Activated naive CD8-positive, alpha-beta T cell (primary cell): Measurements from ENCODE around the gene SCARB1.

Experiments used
- H3K27ac Mint-ChIP-seq: one replicate; pipeline ENCODE4 v1.8.0; 2021; ENCODE audit warnings: mixed read lengths
- H3K27me3 Mint-ChIP-seq: one replicate; pipeline ENCODE4 v1.8.0; 2021; ENCODE audit warnings: mixed read lengths
- H3K36me3 Mint-ChIP-seq: one replicate; pipeline ENCODE4 v1.8.0; 2021; ENCODE audit warnings: mixed read lengths
- H3K4me1 Mint-ChIP-seq: one replicate; pipeline ENCODE4 v1.8.0; 2021; ENCODE audit warnings: low read depth, mixed read lengths
- H3K4me3 Mint-ChIP-seq: one replicate; pipeline ENCODE4 v1.8.0; 2021; ENCODE audit warnings: mild to moderate bottlenecking, mixed read lengths
- H3K9me3 Mint-ChIP-seq: one replicate; pipeline ENCODE4 v1.8.0; 2021; ENCODE audit warnings: low read depth, mixed read lengths

SCARB1 gene

GRCh38 chr12:124745891-124746570, 117.6 kb downstream of the SCARB1 start:
- no peak overlapping the region for H3K27ac Mint-ChIP-seq
- no peaks in the 10 kb centered on the region for H3K9me3 Mint-ChIP-seq
- H3K27me3 Mint-ChIP-seq: peaks cover 3% of the 10 kb centered on the region
- H3K4me3 Mint-ChIP-seq: no peak overlapping the region
- H3K4me1 Mint-ChIP-seq: peaks cover 15% of the 10 kb centered on the region
- H3K36me3 Mint-ChIP-seq: no peaks in the 10 kb centered on the region

GRCh38 chr12:124745465-124745890, 118.2 kb downstream of the SCARB1 start:
- Mint-ChIP-seq H3K27ac (no peak overlapping the region), H3K36me3 (no peaks in the 10 kb centered on the region), H3K9me3 (no peaks in the 10 kb centered on the region), H3K27me3 (peaks cover 3% of the 10 kb centered on the region), H3K4me1 (peaks cover 20% of the 10 kb centered on the region), H3K4me3 (no peak overlapping the region)

GRCh38 chr12:124744659-124745464, 118.8 kb downstream of the SCARB1 start:
- Mint-ChIP-seq H3K4me3 (no peak overlapping the region), H3K9me3 (no peaks in the 10 kb centered on the region), H3K27me3 (peaks cover 3% of the 10 kb centered on the region), H3K36me3 (no peaks in the 10 kb centered on the region), H3K4me1 (peaks cover 26% of the 10 kb centered on the region), H3K27ac (no peak overlapping the region)

- H3K4me3 Mint-ChIP-seq: no peak overlapping the region
- H3K4me1 Mint-ChIP-seq: peaks cover 27% of the 10 kb centered on the region
- no peak overlapping the region for H3K27ac Mint-ChIP-seq
- peaks cover 3% of the 10 kb centered on the region for H3K27me3 Mint-ChIP-seq
- no peaks in the 10 kb centered on the region for H3K9me3 Mint-ChIP-seq
- no peaks in the 10 kb centered on the region for H3K36me3 Mint-ChIP-seq
These were observed 119.4 kb downstream of the SCARB1 start for GRCh38 chr12:124744273-124744640.

GRCh38 chr12:124743479-124744272, 120.0 kb downstream of the SCARB1 start:
- Mint-ChIP-seq H3K27ac (no peak overlapping the region), H3K36me3 (no peaks in the 10 kb centered on the region), H3K9me3 (no peaks in the 10 kb centered on the region), H3K4me3 (no peak overlapping the region), H3K4me1 (peaks cover 28% of the 10 kb centered on the region), H3K27me3 (peaks cover 3% of the 10 kb centered on the region)

GRCh38 chr12:124742678-124743077, 121.0 kb downstream of the SCARB1 start:
- peaks cover 3% of the 10 kb centered on the region for H3K27me3 Mint-ChIP-seq
- no peak overlapping the region for H3K4me3 Mint-ChIP-seq
- H3K4me1 Mint-ChIP-seq: peaks cover 32% of the 10 kb centered on the region
- no peaks in the 10 kb centered on the region for H3K36me3 Mint-ChIP-seq
- H3K9me3 Mint-ChIP-seq: no peaks in the 10 kb centered on the region
- H3K27ac Mint-ChIP-seq: no peak overlapping the region

GRCh38 chr12:124742111-124742510, 121.6 kb downstream of the SCARB1 start:
- H3K4me1 Mint-ChIP-seq: peaks cover 38% of the 10 kb centered on the region
- peaks cover 3% of the 10 kb centered on the region for H3K27me3 Mint-ChIP-seq
- H3K36me3 Mint-ChIP-seq: no peaks in the 10 kb centered on the region
- H3K9me3 Mint-ChIP-seq: no peaks in the 10 kb centered on the region
- no peak overlapping the region for H3K27ac Mint-ChIP-seq
- no peak overlapping the region for H3K4me3 Mint-ChIP-seq

GRCh38 chr12:124741211-124741610, 122.5 kb downstream of the SCARB1 start:
- Mint-ChIP-seq H3K4me3 (no peak overlapping the region), H3K4me1 (peaks cover 41% of the 10 kb centered on the region), H3K27ac (no peak overlapping the region), H3K36me3 (no peaks in the 10 kb centered on the region), H3K9me3 (no peaks in the 10 kb centered on the region), H3K27me3 (no peaks in the 10 kb centered on the region)

GRCh38 chr12:124740691-124741137, 123.0 kb downstream of the SCARB1 start:
- Mint-ChIP-seq H3K9me3 (no peaks in the 10 kb centered on the region), H3K4me3 (no peak overlapping the region), H3K27me3 (no peaks in the 10 kb centered on the region), H3K36me3 (no peaks in the 10 kb centered on the region), H3K4me1 (peaks cover 41% of the 10 kb centered on the region), H3K27ac (no peak overlapping the region)

GRCh38 chr12:124739953-124740561, 123.6 kb downstream of the SCARB1 start:
- H3K4me1 Mint-ChIP-seq: peaks cover 40% of the 10 kb centered on the region
- no peaks in the 10 kb centered on the region for H3K27me3 Mint-ChIP-seq
- no peaks in the 10 kb centered on the region for H3K36me3 Mint-ChIP-seq
- no peaks in the 10 kb centered on the region for H3K9me3 Mint-ChIP-seq
- H3K27ac Mint-ChIP-seq: no peak overlapping the region
- no peak overlapping the region for H3K4me3 Mint-ChIP-seq

- H3K36me3 Mint-ChIP-seq: no peaks in the 10 kb centered on the region
- H3K27me3 Mint-ChIP-seq: no peaks in the 10 kb centered on the region
- H3K27ac Mint-ChIP-seq: no peak overlapping the region
- no peak overlapping the region for H3K4me3 Mint-ChIP-seq
- H3K9me3 Mint-ChIP-seq: no peaks in the 10 kb centered on the region
- peaks cover 44% of the 10 kb centered on the region for H3K4me1 Mint-ChIP-seq
These were observed 124.8 kb downstream of the SCARB1 start for GRCh38 chr12:124738636-124739467.

GRCh38 chr12:124737772-124738635, 125.7 kb downstream of the SCARB1 start:
- no peak overlapping the region for H3K4me3 Mint-ChIP-seq
- no peak overlapping the region for H3K27ac Mint-ChIP-seq

GRCh38 chr12:124737040-124737419, 126.6 kb downstream of the SCARB1 start:
- Mint-ChIP-seq H3K9me3 (no peaks in the 10 kb centered on the region), H3K4me3 (peak overlapping the region; percentile 3), H3K36me3 (no peaks in the 10 kb centered on the region), H3K4me1 (peaks cover 44% of the 10 kb centered on the region), H3K27ac (no peak overlapping the region), H3K27me3 (no peaks in the 10 kb centered on the region)

More at GRCh38 chr12:124737772-124738635, 125.7 kb downstream of the SCARB1 start:
- H3K4me1 Mint-ChIP-seq: peaks cover 44% of the 10 kb centered on the region
- no peaks in the 10 kb centered on the region for H3K36me3 Mint-ChIP-seq
- H3K9me3 Mint-ChIP-seq: no peaks in the 10 kb centered on the region
- H3K27me3 Mint-ChIP-seq: no peaks in the 10 kb centered on the region
